ENCODE data around the gene NPIPA8.
"Not testable (repeated sequence)": the region's sequence is repeated elsewhere in the genome, so short reads cannot be mapped to it uniquely, and the experiment has no call there.

The NPIPA8 gene

GRCh38 chr16:18270171-18270570 is 66.4 kb downstream of the NPIPA8 start:
- DNase-seq = not testable (repeated sequence)

Measured in activated CD4-positive, alpha-beta T cell treated with anti-CD3 and anti-CD28 coated beads for 1 hour (primary cell).